GM21529 (cell line): ENCODE data around the gene OSBPL5.

Experiments used
- ATAC-seq: cut with Tn5 transposase; IDR thresholded peaks from one replicate; pipeline ENCODE4 v1.9.1; 2021; ENCODE audit not compliant: unreplicated experiment

Gene OSBPL5

GRCh38 chr11:3135481-3136440 is 29.3 kb downstream of the OSBPL5 start:
- ATAC-seq = no peak

DNA sequence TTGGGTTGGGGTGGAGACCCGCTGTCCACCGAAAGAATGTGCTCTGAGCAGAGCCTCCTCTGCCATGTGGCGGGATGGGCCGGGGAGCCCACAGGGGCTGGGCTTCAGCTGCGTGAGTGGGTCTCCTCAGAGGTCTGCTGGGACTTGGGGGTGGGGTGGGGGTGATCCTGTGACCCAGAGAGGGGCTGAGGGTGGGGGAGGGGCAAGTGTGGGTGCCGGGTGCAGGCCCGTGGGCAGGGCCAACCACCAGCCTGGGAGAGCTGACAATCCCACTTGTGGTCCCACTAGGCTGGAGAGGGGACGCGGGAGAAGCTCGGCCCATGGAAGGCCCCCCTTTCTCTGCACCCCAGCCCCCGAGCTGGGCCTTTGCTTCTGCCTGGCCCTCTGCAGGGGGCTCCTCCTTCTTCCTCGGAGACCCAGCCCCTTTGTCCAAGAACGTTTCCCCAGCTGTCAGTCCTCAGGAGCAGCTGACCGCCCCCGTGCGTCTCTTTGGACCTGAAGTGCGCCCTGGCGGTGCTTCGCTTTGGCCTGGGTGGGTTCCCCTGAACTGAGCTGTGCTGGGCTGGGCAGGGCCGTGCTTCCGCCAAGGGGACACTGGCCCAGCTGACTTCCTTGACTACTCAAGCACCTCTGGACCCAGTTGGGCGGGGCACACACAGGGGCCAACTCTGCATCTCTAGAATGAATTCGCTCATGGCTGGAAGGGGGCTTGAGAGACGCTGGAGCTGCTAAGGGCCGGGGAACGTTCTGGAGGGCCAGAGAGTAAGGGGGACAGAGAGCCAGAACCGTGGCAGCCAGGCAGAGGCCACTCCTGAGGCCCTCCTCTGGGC is 30.2 kb downstream of the OSBPL5 start:
- no peak for ATAC-seq

GRCh38 chr11:3134218-3134621 is 30.9 kb downstream of the OSBPL5 start:
- no peak for ATAC-seq

DNA sequence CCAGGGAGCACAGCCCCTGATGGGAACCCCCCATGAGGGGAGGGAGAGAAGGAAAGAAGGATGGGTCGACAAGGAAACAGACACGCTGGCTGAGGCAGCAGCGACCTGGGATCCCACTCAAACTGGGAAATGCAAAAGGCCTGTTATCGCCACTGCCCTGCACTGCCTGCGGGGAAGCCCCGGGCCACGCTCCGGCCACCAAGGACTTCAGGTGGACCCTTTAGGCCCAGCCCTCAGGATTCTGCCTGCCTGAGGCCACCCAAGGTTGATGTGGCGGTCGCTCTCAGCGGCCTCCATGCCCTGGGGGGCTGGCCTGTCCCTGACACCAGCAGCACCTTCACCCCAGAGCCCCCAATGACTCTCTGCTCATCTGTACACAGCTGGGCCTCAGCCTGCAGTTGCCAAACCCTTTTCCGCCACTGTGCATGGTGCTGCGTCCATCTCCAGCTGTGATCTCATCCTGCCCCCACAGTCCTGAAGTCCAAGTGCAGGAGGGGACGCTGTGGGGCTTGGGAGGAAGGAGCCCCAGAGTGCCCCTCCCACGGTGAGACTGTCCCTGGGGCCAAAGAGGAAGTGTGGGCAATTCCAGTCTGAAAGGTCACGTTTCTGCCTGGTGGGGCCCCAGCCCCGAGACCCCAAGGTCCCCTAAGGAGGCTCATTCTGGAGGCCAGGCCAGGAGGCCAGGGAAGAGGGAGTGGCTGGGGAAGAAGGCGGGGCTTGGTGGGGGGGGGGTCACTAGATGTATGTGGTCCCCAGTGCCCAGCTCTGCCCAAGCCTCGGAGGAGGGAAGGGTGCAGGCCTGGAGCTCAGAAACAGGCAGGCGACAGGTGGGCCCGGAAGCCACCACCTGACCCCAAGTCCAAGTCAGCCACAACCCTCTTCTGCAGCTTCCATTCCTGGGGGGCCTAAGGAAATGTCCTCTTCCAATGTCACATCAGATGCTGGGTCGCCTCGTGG is 31.6 kb downstream of the OSBPL5 start:
- no peak for ATAC-seq

DNA sequence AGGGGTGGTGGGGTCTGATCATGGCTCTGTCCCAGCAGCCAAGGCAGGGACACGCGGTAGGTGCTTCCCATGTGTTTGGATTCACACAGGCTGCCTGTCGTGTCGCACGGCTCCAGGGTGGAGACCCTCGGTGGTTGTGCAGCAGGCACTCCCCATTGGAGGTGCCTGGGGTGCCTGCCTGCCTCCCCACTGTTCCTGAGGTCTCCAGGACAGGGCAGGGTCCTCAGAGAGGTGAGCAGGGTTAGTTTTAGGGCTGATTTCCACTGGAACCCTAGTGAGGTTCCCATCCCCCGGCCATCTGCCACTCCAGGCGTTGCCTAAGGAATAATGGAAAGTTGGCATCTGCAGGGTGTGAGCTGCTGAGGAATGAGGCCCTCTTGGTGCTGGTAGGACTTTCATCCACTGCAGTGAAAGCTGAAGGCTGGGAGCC is 32.3 kb downstream of the OSBPL5 start:
- no peak for ATAC-seq

DNA sequence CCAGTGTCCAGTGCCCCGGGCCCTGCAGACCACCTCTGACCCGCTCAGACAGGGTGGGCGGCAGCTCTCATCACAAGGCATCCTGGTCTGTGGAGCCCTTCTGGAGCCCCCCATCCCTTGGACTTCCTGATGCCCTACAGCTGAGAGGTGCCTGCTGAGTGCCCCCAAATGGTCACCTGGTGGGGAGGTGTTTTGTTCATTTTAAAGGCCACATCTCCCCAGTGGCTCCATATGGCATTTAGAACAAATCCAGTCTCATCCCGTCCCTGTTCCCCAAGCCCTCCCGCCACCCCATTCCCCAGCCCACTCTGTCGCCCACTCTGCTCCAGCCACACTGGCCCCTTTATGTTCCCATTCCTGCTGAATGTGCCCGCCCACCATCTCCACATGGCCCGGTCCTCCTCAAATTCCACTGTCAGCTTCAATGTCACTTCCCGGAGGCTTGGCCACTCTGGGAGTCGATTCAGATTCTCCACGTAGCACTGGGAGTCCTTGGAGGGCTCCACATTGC is 32.8 kb downstream of the OSBPL5 start:
- ATAC-seq = no peak

GRCh38 chr11:3131330-3131941 is 33.7 kb downstream of the OSBPL5 start:
- ATAC-seq = no peak

DNA sequence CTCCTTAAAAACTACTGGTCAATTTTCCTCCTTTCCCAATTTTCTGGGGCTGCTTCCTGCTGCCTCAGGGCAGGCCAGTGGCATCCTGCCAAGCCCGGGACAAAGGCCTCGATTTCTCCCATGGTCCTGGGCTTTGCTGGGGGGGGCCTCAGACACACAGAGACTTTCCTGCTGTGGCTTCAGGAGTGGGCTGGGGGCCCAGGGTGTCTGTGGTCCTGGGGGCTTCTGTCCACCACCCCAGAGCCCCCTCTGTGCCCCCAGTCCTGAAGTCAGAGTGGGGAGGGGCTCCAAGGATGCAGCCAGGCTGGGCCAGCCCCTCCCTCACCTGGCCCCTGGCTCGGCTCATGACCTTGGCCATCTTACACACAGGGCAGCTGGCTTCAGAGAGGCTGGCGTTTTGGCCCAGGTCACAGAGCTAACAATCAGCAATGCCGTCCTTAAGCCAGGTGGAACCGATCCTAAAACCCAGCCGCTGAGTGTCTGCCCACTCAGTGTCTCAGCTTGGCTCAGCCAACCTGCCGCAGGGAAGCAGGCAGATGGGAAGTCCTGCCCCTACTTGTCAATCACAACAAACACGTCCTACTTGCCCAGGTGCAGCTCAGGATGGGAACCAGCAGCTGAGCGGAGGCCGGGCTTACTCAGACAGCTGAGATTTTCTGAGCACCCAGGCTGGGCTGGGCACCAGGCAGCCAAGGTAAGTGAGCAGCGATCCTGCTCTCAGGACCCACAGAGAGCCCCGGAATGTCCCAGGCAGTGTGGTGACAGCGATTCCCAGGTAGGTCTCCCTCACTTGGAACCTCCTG is 34.6 kb downstream of the OSBPL5 start:
- no peak for ATAC-seq

DNA sequence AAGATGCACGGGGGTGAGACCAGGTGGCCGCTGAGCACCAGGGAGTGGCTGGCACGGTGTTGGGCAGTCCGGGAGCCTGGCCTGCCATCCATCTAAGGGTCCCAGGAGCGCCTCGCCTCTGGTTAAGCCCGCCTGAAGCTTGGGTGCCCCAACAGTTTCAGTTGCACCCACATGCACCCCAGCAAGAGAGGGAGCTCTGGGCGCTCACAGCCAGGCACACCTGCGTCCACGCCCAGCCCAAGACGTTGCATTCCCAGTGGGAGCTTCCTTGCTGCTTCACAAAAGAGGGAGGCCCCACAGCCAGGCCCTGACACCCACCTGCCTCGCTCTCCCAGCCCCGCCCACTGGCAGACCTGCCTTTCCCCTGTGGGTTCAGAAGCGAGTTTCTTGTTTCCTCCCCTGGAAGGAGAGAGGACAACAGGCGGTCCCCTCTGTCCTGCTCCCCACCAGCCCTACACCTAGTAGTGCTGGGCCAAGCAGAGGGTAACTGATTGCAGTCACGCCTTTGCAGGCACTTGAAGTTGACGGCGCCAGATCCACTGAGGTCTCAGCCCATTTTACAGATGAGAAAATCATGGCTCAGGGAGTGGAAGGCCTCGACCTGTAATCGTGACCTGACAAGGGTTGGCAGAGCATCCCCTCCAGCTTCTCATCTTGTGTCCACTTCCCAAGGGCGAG is 35.4 kb downstream of the OSBPL5 start:
- no peak for ATAC-seq

DNA sequence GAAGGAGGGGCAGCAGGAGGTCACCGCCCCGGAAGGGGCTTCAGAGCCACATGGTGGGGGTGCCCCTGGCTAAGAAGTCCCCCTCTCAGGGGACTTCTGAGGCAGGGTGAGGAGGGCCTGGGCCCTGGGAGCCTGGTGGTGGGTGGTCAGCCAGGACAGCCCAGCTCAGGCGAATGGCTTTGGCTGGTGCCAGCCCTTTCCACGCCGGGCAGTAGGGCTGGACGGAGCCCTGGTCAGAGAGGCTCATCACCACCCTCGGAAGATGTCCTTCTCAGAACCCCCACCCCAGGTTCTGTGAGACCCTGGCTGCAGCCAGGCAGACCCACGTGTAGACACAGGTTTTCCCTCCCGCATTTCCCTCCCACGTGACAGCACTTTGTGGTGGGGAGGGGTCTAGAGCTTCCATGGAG is 35.9 kb downstream of the OSBPL5 start:
- ATAC-seq = no peak

DNA sequence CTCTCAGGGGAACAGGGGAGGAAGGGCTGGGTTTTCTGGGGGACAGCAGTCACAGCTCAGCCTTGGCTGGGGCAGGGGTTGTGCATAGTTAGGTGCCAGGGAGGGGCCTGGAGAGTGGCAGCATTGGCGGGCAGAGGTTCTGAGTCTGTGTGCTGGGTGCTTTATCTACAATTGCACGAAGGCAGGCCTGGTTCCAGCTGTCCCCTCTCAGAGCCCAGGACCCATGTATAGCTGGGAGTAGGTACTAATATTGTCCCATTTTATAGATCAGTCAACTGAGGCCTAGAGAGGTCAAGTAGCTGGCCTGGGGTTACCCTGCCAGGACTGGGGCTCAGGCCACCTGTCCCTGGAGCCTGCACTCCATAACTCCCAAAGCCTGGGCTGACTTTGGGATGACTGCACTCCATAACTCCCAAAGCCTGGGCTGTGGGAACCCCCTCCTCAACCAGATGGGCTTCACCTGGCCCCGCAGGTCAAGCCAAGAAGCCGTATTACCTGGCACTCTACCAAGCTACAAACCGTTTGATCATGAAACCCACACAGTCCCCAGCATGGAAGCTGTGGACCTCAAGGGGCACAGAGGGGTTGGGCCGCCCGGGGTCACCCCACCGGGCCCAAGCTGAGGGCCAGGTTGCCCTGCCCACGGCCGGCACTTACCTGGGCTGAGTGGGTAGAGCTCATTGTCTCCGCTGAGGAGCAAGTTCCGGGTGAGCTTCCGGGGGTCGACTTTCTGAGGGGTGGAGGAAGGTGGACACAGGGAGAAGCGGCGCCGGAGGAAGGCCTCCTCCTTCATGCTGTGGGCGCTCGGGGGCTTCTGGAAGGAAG is 36.5 kb downstream of the OSBPL5 start:
- ATAC-seq = no peak

- no peak for ATAC-seq
Observed at GRCh38 chr11:3127706-3128355, 37.3 kb downstream of the OSBPL5 start.

GRCh38 chr11:3126901-3127691 is 38.0 kb downstream of the OSBPL5 start:
- ATAC-seq = no peak

DNA sequence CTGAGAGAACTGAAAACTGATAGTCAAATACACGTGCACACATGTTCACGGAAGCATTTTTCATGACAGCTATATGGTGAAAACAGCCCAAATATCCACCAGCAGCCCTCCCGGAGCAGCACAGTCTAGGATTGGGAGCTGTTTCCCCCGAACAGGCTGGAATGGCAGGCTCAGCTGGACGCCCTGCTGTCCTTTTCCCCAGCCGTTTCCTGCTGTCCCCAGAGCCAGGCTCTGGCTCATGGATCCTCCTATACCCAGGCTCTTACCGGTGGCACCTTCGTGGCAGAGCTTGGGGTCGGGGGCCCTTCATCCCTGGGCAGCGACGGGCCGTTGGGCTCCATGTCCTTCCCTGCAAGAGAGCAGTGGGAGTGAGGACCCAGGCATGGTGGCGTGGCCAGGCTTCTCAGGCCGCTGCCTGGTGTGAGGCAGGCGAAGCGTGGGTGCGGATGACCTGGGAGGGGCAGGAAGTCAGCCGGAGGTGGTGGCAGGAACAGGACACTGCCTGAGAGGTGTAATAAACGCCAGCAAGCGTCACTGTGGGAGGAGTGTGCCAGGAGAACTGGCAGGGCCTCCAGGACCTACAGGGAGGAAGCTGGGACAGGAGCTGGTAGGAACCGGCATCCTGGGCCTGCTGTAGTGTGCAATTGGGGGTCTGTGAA is 38.8 kb downstream of the OSBPL5 start:
- ATAC-seq = no peak

GRCh38 chr11:3124821-3125220 is 40.3 kb downstream of the OSBPL5 start:
- no peak for ATAC-seq
